Activated CD4-positive, alpha-beta T cell treated with anti-CD3 and anti-CD28 coated beads, Interleukin-2, Interleukin-4, amounts not matched to agents 100 ng/mL and 50 ng/mL, durations not matched to agents 16 hours and 8 hours (primary cell): ENCODE data around the gene MB.

Source experiments
- DNase-seq: peaks from one replicate; pipeline ENCODE4 v3.0.0-alpha.2; 2020; ENCODE audit warnings: low spot score

The MB gene

DNA sequence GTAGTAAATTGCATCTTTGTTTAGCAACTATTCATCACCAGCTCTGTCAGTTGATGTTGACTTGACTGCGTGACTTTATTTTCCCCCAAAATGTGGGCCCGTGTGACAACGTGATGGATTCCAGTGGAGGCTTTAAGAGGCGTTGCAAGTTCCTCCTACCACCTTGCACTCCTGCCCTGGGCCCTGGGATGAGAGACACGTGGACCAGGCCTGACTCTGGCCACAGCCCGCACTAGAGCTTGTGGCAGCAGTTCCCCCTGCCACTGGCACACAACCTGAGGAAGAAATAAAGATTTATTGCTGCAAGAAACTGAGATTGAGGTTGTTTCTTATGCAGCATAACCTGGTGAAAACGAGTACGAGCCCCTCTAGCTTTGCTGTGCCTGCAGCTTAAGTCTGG, 44.6 kb downstream of the MB start:
- no peak for DNase-seq

DNA sequence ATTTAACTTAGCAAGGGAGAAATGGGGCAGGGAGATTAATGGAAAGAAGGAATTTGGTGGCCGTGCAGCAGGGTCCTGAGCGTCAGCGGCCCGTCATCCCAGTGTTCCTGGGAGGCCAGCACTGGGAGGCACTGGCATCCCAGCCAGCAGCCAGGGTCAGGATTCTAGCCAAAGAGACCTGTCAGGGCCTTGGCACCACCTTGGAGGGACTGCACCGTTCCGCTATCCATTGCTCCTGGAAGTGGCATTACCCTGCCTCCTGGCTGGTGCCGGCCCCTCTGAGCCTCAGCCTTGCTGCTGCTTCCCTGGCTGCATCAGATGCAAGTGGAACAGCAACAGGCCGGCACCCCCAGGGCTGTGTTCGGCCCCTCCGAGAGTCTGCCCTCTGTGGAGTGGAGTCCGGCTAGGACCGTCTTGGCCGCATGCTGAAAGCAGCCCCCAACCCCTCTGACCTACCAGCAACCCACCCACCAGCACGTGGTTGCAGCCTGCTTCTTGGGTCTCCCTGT, 46.4 kb downstream of the MB start:
- DNase-seq: no peak

DNA sequence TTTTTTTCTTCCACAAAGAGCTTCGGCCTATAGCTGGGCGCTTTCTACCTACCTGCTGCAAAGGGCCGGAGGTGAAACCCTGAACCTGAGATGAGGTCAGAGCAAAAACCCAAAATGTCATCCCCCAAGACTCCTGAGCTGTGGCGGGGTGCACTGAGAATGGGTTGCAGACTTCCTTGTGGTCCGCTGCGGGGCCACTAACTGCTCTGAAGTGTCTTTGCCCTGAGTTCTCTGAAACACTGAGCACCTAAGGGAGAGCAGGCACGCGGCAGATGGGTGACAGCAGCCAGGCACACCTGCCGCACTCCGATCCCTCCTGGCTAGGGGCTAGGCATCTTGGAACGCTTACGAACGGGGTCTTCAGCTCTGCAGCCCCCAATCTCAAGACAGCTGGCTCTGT, 47.2 kb downstream of the MB start:
- DNase-seq: no peak

DNA sequence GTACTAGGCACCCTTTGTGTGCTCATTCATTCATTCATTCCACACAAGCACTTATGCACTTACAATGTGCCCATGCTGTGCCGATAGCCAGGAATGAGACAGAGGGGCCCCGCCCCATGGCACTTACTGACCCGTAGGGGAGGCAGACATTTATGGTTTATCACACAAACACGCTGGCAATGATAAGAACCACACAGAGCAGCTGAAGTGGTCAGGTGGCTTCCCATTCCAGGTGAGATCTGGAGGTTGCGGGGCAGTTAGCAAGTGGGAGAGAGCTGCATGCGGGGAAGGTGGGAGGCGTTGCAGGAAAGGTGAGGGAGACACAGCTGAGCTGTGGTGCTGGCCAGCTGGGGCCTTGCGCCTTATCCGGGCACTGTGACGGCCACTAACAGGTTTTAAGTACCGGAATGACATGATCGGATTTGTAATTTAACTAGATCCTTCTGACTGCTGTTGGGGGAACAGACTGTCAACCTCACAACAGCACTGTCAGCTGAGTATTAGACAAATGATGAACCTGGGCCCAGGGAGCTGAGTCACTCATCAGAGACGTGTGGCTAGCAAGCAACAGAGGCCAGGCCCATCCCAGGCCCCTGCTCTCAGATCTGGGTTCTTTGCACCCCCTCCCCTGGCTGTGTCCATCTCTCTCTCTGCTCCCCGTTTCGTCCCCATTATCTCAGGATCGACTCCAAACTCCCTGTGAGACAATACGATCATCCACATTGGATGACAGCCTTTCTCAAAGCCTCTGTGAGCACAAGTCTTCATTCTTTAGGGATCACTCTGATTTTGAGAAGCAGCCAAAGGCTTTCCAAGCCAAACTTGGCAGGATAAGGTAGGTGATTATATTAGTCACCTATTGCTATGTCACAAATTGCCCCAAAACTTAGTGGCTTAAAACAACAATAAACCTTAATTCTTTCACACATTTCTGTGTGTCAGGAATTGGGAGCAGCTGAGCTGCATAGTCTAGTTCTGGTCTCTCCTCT, 48.1 kb downstream of the MB start:
- DNase-seq: no peak

DNA sequence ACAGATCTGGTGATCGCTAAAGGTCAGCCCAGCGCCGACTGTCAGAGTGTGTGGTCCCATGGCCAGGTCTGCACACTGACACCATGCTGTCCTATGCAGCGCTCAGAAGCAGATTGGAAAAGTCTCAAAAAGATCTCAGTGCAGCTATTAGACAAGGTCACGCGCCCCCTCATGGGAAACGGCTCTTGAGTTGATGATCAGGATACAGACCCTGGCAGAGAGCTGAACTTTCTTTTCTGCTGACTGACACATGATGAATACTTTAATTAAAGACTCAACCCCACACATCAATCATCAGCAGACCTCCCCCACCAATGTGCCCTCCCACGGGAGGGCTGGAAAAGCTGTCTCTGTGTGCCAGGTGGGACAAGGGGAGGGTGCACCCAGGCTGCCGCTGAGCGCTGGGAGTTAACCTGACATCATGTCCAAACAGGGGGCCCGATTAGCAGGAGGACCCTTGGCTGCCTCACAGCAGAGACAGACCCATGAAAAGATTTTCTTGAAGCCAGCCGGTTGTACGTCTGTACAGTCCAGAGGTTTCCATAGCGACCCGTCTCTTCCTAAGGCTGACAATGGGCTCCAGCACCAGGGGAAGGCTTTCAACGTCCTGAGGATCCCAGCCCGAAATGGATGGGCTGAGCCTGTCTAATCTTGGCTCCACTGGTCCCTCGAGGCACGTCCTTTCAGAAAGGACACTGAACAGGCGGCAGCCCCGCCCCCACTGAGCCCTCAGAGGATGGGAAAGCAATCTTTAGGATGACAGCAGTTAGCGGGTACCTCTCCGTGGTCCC, 49.6 kb downstream of the MB start:
- DNase-seq: no peak

DNA sequence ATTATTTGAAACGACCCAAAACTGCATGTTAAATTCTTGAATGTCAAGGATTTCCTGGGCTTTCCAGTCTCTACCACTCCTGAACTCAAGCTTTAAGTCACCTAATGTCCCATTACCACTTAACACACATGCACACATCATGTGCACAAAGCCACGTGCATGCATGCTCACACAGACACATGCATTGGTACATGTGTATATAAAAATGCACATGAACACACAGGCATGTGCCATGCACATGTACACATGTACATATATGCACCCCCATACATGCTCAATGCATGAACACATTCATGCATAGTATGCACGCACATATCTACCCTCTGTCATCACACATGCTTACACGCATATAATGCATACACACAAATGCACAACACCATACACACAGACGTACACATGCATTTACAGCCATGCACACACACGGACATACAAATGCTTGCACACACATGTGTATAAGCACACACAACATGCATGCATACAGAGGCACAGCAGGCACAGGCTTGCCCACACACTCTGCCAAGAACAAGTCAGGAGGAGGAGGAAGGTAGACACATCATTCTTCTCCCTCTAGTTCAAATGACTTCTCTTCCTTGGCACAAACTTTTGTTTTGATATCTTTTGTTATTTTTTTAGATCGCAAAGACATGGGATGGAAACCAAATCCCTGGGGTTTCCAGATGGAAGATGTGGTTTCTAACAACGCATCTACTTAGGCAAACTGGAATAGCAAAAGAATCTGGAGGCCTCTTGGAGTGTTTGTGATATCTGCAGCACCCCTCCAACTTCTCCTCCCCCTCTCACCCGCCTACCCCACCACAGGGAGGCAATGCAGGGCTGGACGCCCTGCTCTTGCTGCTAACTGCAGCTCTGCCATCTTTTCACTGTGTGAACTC, 51.9 kb downstream of the MB start:
- DNase-seq: no peak

DNA sequence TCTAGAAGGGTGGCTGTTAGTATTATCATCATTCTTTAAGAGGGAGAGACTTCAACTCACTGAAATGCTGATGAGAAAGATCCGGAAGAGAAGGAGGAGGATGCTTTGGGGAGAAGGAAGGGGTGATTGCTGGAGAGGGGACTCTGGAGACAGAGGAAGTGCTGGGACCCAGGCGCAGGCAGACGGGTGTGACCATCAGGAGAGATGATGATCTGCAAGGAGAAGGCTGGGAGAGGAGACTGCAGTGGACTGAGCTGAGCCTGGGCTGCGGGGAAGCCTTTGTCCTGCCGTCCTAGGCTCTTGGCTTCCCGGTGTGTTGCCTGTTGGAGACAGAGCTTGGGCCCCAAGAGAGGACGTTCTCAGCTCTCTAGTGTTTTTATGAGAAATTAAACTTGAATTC, 53.9 kb downstream of the MB start:
- DNase-seq: no peak

DNA sequence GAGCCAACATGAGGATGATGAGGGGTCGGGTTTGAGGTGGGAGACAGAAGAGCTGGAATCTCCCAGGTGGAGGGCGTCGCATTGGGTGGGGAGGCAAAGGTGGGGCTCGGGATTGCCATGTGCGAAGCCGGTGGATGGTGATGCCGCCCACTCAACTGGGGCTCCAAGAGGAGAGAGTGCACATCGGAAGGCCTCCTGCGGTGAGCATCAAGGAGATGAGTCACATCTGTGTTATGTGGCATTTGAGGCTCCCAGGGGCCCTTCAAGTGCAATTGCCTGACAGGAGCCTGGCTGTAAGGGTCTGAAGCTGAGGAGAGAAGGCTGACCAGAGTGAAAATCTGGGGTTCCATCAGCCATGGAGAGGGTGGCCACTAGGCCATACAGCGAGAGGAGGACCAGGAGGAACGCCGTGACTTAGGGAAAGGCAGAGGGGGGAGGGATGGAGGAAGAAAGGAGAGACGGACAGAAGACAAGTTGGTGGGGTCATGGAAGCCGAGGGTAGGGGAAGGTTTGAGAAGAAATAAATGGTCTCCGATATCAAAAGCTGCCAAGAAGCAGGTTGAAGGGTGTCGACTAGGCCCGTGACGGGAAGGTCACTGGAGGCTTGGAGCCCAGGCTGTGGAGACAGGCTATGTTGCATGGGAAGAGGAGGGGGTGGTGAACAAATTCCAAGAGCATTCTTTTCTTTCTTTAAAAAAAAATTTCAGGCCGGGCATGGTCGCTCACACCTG, 55.2 kb downstream of the MB start:
- DNase-seq: no peak

DNA sequence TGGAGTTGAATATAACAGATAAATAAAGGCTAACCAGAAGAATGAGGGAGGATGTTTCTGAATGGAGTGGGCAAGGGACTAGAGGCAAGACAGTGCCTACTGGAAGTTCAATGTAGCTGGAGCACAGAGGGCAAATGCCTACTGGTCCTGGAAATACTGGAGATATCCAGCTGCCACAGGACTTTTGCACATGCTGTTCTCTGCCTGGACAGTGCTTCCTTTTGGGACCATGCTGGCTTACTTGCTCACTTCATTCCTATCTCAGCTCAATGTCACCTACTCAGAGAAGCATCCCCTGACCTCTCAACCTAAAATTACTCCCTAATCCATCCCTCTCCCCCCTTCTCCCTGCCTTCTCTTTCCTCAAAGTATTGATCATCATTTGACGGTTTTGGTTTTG, 56.3 kb downstream of the MB start:
- DNase-seq: no peak

DNA sequence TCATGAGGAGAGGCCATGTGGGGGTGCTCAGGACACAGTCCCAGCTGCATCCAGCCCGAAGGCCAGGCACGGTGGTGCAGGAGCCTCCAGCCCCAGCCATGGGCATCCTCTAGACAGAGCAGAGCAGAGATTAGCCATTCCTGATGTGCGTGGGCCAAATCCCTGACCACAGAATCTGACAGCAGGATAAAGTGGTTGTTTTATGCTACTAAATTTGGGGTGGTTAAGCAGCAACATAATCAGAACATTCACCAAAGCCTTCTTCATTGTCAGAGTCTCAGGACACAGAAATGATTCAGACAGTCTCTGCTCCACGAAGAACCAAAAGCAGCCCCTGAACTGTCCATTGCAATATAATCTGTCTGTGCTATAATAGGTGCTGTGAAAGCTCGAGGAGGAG, 56.8 kb downstream of the MB start:
- DNase-seq: no peak

DNA sequence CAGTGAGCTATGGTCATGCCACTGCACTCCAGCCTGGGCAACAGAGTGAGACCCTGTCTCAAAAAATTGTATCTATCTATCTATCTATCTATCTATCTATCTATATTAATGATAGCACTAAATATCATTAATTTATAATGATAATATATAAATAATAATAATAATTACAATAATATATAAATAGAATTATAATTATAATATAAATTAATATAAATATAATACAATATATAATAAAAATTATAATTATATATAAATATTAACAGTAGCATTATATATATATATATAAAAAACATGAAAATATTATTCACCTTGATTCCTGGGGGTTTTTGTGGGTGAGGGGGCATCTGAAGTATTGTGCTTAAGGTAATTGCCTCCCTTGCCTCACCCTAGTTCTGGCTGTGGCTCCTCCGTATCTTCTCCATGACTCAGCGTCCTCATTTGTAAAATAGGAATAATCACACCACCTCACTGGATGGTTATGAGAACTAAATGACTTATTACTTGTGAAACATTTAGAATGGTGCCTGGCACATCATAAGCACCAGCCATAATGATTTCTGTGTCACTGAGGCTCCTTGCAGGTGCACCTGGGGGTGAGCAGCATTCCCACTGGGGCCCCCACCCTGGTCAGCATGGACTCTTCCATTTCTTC, 57.6 kb downstream of the MB start:
- DNase-seq: no peak

DNA sequence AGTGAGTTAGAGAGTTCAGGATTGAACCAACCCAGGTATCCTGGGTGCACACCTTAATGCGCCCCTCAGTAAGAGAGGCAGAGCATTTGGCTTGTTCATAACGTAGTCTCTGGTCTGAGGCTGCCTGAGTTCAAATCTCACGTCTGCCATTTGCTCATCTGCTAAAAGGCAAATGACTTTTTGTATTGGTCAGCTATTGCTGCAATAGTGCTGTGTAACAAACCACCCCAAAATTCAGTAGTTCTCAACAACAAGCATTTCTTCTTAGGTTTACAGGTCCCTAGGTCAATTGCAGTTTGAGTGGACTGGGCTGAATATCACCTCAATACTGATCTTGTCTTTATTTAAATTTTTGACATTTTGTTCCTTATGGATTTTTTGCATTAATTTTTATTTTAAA, 58.4 kb downstream of the MB start:
- no peak for DNase-seq

DNA sequence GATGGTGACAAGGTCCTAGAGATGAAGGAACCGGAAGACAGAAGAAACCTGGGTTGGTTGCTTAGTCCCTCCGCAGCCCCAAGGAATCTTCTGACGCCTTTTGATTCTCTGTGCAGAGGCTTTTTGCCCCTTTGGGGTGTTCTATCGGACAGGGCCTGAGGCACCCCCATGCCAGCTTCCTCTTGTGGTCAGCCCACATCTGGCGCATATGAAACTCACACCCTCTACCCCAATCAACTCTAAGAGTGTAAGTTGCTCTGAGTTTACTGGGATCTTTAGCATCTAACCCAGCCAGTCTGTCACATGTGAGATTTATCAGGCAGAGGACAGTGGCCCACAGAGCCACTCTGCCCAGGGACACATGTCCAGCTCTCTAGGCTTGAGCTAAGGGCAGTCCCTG, 59.1 kb downstream of the MB start:
- DNase-seq: no peak
